Stimulated activated CD4-positive, alpha-beta T cell treated with anti-CD3 and anti-CD28 coated beads, Interleukin-2, amount 100 ng/mL, for 4 hours (primary cell): ENCODE measurements around the gene CCDC167.
"Not testable (repeated sequence)": the region's sequence is repeated elsewhere in the genome, so short reads cannot be mapped to it uniquely, and the experiment has no call there.

Experiments
- DNase-seq: peaks from one replicate; pipeline ENCODE4 v3.0.0-alpha.2; 2020; ENCODE audit warnings: low read depth

CCDC167 gene

DNA sequence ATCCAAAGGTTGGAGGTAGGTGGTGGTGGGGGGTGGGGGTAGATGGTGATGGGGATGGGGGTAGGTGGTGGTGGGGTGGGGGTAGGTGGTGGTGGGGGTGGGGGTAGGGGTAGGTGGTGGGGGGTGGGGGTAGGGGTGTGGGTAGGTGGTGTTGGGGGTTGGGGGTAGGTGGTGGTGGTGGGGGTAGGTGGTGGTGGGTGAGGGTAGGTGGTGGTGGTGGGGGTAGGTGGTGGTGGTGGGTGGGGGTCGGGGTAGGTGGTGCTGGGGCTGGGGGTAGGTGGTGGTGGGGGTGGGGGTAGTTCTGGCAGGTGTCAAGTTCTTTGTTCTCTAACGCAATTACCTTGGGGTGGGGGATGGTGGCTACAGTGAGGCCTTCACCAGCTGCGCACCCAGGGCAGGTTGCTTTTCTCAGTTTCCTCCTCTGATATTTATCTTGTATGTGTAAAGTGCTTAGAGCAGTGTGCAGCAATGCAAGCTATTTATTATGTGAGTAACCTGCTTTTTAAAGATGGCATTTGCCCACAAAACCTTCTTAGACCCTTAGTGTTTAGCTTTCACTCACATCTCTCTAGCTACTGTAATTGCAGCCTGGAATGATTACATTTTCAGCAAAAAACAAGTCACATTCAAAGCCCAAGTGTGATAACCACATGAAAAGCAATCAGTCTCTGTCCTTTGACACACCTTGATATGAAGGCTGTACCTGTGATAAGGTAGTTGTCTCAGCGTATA, 8.2 kb upstream of the CCDC167 start:
- DNase-seq: no peak

DNA sequence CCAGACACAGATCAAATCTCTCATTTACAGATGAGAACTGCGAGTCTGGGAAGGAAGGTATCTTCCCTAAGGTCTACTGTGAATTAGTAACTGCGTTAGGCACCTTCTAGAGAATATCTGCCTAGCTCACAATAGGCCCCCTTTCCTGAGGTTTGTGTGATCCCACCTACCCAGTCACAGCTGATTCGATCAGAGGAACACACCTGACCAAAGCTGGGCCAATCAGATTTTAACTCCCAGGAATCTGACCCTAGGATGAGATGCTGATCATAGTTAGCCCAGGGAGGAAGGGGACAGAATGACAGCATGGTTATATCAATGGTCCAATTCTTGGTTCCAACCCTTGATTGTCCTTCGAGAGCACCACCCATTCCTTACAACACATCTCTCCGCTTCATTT, 7.4 kb upstream of the CCDC167 start:
- DNase-seq: no peak

DNA sequence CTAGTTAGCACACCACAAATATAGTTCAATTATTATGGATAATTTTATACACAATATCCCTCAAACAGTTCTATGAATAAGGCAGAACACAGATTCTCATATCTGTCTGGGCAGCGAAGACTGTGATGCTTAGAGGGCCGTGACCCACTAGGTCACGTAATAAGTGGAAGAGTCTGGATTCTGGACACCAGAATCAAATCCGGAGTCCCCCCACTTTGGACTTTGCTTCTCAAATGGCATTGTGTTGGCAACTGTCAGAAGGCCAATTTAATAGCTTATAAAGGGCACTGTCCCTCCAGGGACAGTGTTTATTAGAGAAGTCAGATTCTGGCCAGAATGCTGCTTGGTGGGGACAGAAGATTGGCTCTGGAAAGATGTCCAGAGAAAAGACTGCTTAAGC, 6.8 kb upstream of the CCDC167 start:
- no peak for DNase-seq

DNA sequence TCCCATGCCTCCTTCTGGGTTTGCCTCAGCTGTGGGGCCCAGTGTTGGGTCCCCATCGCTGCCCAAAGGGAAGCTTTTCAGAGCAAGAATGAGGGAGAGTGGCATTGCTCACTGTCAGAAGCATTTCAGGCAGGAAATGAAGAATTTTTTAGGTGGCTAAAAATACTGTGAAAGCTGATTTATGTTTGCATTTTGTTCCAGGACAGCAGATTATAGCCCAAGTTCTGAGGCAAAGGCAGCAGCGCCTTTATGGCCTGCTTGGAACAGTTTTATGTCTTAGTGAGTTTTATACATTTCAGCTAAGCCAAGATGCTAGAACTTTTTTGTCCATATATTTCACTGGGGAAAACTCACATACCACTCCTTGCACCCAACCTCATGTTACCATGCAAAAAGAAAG, 4.3 kb upstream of the CCDC167 start:
- no peak for DNase-seq

DNA sequence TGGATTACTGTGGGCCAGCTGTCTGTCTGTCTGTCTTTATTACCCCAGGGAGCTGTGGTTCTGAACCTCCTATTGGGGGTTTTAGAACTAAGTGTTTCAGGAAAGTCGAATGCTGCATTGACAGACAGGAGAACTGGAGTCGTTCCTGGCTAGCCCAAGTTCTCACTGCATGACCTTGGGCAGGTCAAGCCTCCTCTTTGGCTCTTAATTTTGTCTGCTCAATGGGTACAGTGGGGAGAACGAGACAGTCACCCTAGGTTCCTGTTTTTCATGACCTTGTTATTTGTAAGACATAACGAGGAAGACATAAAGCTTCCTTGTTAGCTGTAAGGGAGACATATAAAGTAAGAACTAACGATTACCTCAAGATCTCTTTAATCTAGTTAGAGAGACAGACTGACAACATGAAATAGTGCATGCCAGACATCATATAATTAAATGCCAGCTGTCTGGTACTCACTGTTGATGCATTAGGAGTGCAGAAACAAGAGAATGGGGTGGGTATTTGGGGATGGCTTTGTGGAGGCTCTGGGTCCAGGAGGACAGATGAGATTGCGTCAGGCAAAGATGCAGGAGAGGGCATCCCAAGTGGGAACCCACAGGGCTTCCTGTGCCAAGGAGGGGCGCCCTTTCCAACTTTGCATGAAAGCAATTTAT, 3.7 kb upstream of the CCDC167 start:
- DNase-seq: no peak

DNA sequence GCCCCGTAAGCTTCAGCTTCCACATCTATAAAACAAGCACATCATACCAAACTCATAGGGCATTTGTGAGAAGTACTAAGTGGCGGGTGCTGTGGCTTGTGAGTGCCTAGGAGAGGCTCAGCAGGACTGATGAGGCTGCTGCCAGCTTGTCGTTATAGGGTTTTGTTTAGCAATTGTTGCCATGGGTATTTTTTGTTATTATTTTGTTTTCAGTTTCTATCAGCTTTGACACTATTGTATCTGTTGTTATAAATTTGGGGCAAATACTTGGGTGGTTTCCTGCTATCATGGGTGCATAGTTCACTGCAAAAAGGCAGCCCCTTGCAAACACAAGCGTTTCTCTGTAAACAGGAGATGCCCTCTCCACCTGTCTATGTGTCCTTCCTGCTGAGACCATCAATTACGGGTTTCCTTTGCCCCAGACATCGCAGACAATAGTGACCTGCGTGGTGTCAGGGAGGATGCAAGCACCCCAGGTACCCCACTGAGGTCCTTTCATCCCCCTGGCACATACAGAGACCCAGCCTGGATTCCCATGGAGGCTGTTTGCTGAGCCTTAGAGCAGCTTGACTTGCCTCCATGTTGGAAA, 3.1 kb upstream of the CCDC167 start:
- no peak for DNase-seq

DNA sequence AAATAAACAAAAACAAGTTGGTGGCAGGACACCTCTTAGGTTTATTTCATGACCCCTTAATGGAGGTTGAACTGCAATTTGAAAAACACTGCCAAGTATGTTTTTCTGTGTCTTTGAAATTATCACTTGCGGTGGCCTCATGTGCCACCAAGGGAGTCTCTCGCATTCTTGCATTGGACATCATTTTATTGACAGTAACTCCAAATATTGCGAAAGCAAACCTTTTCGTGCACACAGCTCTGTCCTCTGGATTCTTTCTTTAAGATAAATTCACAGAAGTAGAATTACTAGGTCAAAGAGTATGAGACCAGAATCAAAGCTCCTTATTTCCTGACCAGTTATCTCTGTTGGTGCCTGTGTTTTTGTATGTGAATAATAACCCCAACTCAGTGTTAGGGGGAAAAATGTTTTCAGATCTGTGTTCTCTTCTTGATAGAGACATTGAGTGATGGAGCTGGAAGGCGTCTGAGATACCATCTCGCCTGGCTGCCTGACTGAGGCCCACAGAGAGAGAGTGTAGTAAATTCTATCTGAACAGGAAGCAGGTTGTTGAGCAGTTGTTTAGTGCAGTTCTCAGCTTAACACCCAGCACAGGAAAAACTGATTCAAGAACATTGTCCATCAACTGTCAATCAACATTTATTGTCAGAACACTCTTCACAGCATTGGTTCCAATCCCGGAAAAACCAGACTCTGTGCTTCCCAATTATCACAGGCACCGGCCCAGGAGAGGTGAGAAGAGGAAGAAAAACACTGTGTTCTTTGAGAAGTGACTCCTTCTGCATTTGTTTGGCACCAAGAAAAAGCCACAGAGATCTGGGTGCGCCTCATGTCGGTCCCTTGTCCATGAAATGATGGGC, 2.2 kb upstream of the CCDC167 start:
- DNase-seq: no peak

DNA sequence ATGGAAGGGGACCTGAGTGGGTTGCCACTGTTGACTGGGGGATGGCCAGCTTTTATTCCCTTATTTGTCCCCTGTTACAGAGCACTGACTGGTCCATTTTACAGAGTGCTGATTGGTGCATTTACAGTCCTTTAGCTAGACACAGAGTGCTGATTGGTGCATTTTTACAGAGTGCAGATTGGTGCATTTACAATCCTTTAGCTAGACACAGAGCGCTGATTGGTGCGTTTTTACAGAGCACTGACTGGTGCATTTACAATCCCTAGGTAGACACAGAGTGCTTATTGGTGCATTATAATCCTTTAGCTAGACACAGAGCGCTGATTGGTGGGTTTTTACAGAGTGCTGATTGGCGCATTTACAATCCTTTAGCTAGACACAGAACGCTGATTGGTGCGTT, 1.2 kb upstream of the CCDC167 start:
- not testable (repeated sequence) for DNase-seq

DNA sequence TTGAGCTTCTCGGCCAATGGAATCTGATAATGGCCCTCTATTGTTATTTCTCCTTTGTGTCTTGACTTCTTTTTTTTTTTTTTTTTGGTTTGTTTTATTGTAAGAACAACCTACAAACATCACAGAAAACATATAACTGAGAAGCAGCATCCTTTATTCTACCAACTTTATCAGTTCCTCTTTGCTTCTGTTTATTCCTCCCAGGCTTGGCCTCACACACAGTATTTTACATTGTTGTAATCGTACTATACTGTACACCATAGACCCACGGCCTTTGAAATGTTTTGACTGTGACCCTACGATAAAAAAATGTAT, 558 bp upstream of the CCDC167 start:
- no peak for DNase-seq

DNA sequence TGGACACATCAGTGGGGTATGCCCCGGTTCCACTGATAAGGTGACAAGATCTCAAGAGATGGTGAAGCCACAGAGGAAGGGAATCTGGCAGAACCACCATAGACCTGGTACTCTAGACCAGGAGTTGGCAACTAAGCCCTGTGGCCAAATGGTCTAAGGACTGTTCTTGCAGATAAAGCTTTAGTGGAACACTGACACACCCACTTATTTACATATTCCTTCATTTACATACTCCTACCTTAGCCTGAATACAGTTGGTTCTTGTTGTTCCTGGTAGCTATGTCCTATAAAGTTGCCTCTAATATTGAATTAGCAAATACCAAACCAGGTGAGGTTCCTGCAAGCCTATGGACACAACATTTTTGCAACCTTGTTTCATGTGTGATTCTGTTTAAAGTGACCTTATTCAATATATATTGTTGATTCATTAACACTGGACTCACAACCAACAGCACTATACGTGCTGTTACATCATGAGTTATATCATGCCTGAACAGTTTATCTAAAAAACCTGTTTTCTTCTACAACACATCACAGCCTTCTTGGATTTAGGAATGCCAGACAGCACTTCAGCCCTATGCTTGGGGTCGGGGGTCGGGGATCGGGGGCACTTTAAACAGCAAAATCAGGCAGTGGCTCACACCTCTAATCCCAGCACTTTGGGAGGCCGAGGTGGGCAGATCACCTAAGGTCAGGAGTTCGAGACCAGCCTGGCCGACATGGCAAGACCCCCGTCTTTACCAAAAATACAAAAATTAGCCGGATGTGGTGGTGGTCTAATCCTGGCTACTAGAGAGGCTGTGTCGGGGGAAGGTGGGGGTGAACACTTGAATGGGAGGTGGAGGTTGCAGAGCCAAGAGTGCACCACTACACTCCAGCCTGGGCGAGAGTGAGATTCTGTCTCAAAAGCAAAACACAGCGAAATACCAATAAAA, 2.5 kb downstream of the CCDC167 start:
- no peak for DNase-seq

DNA sequence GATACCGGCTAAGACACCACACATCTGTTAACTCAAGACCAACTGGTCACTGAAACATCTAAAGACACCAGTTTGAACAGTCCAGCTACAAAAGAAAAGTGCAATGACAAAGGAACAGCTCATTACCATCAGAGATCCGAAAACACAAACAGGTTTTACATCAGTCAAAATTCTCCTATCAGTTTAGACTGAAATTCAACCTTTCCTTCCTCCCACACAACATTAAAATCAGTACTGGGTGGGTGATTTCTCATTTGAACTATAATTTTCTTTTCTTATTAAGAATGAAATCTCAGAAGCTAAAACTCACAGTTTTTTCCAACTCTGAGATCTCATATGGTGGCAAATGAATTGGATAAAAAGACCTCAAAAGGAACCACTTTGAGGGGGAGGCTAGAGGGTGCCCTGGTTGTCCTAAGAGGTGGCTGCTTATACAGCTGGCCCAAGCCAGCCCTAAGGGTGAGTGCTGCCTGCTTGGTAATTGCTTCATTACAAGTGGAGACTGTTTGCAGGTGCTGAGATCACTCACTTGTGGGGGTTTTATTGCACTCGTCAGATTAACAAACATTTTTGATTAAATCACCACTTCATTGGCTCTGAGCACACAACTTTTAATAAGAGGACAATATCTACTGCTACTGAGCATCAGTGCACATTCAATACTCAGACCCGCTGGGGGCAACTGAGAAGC, 4.3 kb downstream of the CCDC167 start:
- DNase-seq: no peak

DNA sequence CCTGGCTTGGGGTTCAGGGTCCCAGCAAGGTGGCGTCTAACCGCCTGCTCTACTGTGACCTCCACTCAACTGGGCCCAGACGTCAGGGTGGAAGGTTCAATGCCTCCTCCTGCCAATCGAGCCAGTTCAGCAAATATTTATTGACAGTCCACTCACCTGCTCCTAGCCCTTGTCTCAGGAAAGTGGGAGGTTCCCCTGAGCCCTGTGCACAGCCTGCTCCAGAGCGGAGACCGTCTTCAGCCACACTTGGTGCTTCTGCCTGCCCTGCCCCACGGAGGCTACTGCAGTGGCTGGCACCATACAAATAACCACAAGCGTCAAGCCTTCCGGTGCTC, 6.1 kb downstream of the CCDC167 start:
- no peak for DNase-seq

DNA sequence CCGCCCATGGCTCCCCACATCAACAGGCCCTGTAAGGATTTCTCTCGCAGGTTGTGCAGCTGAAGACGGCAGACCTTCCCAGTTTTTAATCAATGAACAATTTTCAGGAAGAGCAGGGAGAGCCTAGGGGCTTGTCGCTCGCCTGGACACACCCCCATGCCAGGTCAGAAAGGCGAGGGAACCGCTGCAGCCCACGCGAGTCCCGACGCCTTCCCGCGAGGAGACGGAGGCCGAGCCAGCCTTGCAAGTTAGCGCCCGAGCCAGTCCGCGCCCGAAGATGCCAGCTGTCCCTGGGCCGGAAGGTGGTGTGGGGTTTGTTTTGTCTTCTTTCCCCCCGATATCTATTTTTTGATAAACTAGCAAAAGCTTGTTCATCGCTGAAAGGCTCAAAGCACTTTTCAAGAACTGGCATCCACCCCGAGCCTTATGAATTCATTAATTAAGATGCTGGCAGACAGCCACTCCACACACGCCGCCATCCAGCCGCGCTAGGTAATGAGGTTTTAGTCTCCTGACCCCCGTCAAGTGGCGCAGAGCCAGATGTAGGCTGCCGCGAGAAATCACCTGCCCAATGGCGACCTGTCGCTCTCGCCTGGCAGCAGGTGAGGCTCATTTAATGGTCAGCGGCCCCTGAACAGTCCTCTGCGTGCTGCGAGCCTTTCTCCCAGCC, 6.6 kb downstream of the CCDC167 start:
- no peak for DNase-seq

DNA sequence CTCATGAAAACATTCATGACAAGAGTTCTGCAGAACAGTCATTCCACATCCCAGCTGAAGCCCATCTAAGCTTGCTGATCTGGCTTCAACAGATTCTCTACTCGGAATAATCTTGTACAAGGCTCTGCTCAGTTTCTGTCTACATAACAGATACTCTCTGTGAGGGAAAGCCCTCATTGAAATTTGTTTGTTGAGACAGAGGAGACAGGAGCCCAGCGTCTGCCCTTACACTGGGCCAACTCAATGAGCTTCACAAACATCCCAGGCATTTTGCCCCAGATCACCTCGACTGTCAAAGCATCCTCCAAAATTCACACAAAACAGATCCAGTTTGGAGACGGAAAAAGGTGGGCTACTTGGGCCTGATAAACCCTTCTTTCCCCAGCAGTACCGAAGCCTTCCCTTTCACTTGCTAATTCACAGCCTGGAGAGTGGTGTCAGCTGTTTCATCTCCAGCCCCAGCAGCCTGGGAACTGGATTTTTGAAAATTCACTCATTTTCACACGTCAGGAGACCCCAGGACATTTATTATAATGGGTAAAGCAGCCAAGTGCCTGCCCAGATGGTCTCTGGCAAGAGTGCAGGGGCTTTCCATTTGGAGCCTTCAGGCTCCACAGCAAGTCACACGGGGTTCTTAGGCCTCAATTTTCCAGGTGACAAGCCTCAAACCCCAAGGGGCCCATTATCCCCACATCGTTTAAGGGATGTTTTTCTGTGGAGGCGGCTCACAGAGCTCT, 7.3 kb downstream of the CCDC167 start:
- no peak for DNase-seq

DNA sequence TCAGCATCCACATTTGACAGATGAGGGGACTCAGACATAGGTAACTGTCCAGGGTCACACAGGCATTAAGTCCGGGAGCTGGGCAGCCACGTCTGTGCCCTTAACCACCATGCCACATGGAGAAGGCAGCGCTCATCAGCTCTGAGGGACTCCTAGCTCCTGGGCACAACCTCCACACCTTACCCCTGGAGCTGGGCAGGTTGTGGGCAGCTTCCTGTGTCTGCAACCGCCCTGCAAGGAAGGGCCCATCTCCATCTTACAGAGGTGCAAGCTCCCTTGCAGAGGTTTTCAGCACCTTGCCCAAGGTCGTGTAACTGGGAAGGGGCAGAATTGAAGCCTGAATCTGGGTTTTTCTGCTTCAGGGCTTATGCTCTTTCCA, 7.9 kb downstream of the CCDC167 start:
- no peak for DNase-seq

DNA sequence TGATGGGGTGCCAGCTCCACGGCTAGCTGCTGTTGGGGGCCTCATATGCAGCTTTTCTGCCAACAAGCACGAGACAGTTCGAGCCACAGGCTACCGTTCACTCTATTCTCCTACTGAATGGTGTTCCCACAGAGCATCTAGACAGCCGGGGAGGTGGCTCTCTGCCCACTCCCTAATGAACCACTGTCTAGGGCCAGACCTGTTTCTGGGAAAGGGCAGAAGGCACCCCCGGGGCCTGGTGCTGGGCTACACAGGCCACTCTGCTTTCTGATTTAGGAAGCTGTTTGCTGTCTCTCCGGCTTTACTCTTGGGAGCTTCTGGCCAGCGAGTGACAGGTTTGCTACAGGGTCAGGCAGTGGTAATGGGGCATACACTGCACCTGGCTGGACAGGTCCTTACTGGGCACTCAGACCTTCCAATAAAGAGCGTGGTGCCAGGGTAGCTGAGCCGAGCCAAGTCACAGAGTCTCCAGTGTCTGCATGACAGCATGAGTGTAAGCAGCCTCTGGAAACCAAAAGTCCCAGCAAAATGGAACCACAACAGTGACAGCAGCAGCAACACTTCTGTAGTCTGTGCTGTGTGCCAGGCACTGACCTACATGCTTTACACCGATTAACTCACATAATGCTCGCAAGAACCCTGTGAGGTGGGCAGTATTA, 8.4 kb downstream of the CCDC167 start:
- no peak for DNase-seq

DNA sequence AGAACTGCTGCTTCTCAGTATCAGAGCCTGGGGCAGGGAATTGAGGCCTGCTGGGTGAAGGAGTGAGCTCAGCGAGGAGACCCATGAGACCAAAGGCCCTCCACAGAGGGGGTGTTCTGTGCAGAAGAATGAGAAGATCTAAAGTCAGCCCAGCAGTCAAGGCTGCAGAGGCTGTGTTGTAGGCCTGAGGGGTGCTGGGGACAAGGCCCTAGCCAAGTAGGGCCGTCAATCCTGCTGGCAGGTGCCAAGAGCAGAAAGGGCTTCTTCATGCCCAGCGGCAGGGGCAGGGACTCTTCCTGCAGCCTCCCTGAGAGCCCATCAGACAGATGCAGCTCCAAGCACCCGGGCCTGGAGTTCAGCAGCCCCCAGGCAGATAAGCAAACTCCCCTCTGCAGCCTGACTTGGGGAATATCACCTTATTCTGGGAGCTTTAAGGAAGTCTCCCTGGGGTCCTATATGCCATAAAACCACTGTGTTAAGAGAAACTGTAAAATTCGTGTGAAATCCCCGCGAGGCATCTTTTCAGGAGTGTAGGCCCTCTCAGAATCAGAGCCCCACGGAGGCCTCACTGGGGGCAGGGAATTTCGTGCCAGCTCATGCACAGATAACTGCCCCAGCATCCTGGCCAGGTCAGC, 9.0 kb downstream of the CCDC167 start:
- DNase-seq: no peak

DNA sequence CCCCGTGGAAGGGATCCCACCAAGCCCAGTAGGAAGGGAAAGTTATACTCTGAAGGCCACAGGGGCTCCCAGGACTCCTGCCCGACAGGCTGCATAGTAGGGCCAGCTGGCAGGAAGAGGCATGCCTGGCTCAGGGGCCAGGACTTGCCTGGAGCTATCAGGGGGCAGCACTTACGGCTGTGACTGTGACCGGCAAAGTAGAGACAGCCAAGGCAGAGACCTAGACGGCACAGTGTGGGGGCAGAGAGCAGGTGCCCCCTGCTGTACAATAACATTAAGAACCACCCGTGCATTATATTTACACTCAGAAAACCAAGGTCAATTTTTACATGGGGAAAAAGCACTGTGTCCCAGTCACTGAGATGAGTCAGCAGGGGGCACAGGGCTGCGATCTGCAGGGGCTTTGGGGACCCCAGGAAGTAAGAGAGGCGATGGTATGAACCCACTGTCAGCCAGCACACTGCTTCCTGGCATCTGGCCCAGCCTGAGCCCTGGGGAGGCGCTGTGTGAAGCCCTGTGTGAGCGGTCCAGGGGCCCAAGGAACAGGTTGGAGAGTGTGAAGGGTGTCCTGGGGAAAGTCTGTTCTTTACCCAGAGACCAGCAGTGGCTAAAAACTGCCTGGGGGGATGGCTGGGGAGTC, 9.9 kb downstream of the CCDC167 start:
- DNase-seq: no peak
